H1 (cell line): ENCODE results near the gene ANKRD11. TPM values are rescaled to one million over a fixed set of nuclear protein-coding genes. Genes with fewer than 3 reads are reported as not detected.

Experiments
- CTBP2 ChIP-seq: IDR thresholded peaks from 2 replicates; pipeline ENCODE4 v1.7.0; 2011; ENCODE audit warnings: borderline replicate concordance, mild to moderate bottlenecking, moderate library complexity, mixed read lengths, low read length; ENCODE audit not compliant: insufficient read depth, insufficient read length
- JUND ChIP-seq: IDR thresholded peaks from 2 replicates; pipeline ENCODE4 v1.6.1; 2011; ENCODE audit warnings: mild to moderate bottlenecking, improper control_type of control experiment, low read length
- NANOG ChIP-seq: IDR thresholded peaks from 2 replicates; pipeline ENCODE4 v1.6.1; 2011; ENCODE audit warnings: low read length, low read depth, mild to moderate bottlenecking, inconsistent platforms; ENCODE audit not compliant: insufficient read depth, poor library complexity, severe bottlenecking
- POU5F1 ChIP-seq: IDR thresholded peaks from 2 replicates; pipeline ENCODE4 v1.6.1; 2011; ENCODE audit warnings: low read depth, mild to moderate bottlenecking, low read length, moderate library complexity
- RFX5 ChIP-seq: IDR thresholded peaks from 2 replicates; pipeline ENCODE4 v1.6.1; 2011; ENCODE audit warnings: low read depth, low read length, improper control_type of control experiment, borderline replicate concordance
- SUZ12 ChIP-seq: fragments of 200-600 bp; sonication (generic); IDR thresholded peaks from 2 replicates; pipeline ENCODE4 v1.6.1; 2012; ENCODE audit warnings: mild to moderate bottlenecking, inconsistent platforms, low read length, moderate library complexity, mixed read lengths
- TEAD4 ChIP-seq: IDR thresholded peaks from 2 replicates; pipeline ENCODE4 v1.6.1; 2012; ENCODE audit warnings: low read depth, low read length, inconsistent platforms, mixed read lengths
- polyA plus RNA-seq, 7 experiments: library from polyadenylated mRNA; depleted of rRNA in 3 of 7; stranded (reverse) in 5 of 7; unstranded in 2 of 7; fragments of >200 nt in 5 of 7; fragments of 200-250 nt in 2 of 7; gene quantifications; 1 replicate in 5 of 7; 2 replicates in 1 of 7; 4 replicates in 1 of 7; pipeline versions ENCODE4 v1.2.1 to v1.2.3, GENCODE V29; 2011 to 2013; ENCODE audit warnings: missing spikeins in 2 of 7, mixed read lengths in 2 of 7
- total RNA-seq: library from RNA; stranded (reverse); fragmentation: NEBNext Ultra II Directional; extraction: Animal tissue kit (Norgen Biotek cat#: 25700); gene quantifications from 2 replicates; pipeline ENCODE4 v1.2.1, GENCODE V29; 2021

ANKRD11 gene
- total and polyA plus RNA-seq, 2 of the 8 experiments (the other 6 are each of a cell fraction or from before 2014, with no cell fraction given), result 46.5 to 142 TPM

GRCh38 chr16:89523680-89524344 lies 33.5 kb upstream of the ANKRD11 start (continued):
- TF ChIP-seq RFX5 (no peak), CTBP2 (no peak), SUZ12 (no peak), POU5F1 (no peak), TEAD4 (no peak), JUND (no peak), NANOG (no peak)
